ENCODE data around the gene GSN. TPM values are rescaled to one million over a fixed set of nuclear protein-coding genes. Genes with fewer than 3 reads are reported as not detected.

The GSN gene
- total and polyA plus RNA-seq, 9 of the 15 experiments (the other 6 are each of a cell fraction or from before 2014, with no cell fraction given), result 0.39 to 16.6 (median 8.2) TPM

DNA sequence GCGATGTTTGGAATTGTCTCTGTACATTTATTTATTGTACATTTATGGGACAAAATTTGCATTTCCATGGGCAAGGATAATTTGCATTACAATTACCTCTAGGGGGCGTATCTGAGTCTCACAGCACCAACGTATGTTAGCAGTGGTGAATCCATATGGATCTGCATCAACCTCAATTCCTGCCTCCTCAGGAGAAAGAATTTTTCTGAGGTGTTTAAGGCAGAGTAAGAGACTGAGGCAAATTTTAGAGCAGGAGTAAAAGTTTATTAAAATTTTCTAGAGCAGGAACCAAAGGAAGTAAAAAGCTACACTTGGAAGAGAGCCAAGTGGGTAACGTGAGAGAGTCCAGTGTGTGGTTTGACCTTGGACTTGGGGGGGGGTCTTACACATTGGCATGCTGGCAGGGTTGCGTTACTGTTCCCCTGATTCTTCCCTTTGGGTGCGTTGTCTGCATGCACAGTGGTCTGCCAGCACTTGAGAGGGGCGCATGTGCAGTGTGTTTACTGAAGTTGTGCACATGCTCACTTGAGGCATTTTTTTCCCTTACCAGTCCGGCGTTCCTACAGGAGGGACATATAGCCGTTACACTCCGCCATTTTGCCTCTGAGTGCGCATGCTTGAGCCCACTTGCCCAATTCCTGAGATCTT is 45.3 kb upstream of the GSN start (continued):
- TF ChIP-seq, protein P1, sequence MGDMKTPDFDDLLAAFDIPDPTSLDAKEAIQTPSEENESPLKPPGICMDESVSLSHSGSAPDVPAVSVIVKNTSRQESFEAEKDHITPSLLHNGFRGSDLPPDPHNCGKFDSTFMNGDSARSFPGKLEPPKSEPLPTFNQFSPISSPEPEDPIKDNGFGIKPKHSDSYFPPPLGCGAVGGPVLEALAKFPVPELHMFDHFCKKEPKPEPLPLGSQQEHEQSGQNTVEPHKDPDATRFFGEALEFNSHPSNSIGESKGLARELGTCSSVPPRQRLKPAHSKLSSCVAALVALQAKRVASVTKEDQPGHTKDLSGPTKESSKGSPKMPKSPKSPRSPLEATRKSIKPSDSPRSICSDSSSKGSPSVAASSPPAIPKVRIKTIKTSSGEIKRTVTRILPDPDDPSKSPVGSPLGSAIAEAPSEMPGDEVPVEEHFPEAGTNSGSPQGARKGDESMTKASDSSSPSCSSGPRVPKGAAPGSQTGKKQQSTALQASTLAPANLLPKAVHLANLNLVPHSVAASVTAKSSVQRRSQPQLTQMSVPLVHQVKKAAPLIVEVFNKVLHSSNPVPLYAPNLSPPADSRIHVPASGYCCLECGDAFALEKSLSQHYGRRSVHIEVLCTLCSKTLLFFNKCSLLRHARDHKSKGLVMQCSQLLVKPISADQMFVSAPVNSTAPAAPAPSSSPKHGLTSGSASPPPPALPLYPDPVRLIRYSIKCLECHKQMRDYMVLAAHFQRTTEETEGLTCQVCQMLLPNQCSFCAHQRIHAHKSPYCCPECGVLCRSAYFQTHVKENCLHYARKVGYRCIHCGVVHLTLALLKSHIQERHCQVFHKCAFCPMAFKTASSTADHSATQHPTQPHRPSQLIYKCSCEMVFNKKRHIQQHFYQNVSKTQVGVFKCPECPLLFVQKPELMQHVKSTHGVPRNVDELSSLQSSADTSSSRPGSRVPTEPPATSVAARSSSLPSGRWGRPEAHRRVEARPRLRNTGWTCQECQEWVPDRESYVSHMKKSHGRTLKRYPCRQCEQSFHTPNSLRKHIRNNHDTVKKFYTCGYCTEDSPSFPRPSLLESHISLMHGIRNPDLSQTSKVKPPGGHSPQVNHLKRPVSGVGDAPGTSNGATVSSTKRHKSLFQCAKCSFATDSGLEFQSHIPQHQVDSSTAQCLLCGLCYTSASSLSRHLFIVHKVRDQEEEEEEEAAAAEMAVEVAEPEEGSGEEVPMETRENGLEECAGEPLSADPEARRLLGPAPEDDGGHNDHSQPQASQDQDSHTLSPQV (IDR thresholded peaks at IDR 0.05), result peak; percentile 89
- peak; percentile 25; the same call in 1 of the 2 replicates for TF ChIP-seq SMAD4 (CRISPR knock-in tag; conservative IDR thresholded peaks at IDR 0.05)
- TF ChIP-seq, protein P2, sequence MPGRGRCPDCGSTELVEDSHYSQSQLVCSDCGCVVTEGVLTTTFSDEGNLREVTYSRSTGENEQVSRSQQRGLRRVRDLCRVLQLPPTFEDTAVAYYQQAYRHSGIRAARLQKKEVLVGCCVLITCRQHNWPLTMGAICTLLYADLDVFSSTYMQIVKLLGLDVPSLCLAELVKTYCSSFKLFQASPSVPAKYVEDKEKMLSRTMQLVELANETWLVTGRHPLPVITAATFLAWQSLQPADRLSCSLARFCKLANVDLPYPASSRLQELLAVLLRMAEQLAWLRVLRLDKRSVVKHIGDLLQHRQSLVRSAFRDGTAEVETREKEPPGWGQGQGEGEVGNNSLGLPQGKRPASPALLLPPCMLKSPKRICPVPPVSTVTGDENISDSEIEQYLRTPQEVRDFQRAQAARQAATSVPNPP (IDR thresholded peaks at IDR 0.05; ENCODE audit: borderline replicate concordance, insufficient read depth, insufficient read length), result no peak
- TF ChIP-seq, protein P3, sequence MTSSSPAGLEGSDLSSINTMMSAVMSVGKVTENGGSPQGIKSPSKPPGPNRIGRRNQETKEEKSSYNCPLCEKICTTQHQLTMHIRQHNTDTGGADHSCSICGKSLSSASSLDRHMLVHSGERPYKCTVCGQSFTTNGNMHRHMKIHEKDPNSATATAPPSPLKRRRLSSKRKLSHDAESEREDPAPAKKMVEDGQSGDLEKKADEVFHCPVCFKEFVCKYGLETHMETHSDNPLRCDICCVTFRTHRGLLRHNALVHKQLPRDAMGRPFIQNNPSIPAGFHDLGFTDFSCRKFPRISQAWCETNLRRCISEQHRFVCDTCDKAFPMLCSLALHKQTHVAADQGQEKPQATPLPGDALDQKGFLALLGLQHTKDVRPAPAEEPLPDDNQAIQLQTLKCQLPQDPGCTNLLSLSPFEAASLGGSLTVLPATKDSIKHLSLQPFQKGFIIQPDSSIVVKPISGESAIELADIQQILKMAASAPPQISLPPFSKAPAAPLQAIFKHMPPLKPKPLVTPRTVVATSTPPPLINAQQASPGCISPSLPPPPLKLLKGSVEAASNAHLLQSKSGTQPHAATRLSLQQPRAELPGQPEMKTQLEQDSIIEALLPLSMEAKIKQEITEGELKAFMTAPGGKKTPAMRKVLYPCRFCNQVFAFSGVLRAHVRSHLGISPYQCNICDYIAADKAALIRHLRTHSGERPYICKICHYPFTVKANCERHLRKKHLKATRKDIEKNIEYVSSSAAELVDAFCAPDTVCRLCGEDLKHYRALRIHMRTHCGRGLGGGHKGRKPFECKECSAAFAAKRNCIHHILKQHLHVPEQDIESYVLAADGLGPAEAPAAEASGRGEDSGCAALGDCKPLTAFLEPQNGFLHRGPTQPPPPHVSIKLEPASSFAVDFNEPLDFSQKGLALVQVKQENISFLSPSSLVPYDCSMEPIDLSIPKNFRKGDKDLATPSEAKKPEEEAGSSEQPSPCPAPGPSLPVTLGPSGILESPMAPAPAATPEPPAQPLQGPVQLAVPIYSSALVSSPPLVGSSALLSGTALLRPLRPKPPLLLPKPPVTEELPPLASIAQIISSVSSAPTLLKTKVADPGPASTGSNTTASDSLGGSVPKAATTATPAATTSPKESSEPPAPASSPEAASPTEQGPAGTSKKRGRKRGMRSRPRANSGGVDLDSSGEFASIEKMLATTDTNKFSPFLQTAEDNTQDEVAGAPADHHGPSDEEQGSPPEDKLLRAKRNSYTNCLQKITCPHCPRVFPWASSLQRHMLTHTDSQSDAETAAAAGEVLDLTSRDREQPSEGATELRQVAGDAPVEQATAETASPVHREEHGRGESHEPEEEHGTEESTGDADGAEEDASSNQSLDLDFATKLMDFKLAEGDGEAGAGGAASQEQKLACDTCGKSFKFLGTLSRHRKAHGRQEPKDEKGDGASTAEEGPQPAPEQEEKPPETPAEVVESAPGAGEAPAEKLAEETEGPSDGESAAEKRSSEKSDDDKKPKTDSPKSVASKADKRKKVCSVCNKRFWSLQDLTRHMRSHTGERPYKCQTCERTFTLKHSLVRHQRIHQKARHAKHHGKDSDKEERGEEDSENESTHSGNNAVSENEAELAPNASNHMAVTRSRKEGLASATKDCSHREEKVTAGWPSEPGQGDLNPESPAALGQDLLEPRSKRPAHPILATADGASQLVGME (CRISPR knock-in tag; IDR thresholded peaks at IDR 0.05), result no peak
- no peak for TF ChIP-seq ZEB2 (IDR thresholded peaks at IDR 0.05)
- no peak for TF ChIP-seq PHB (CRISPR knock-in tag; IDR thresholded peaks at IDR 0.05)
- no peak for TF ChIP-seq U2AF2 (optimal IDR thresholded peaks at IDR 0.05; ENCODE audit: low read depth, low read length)
- no peak for TF ChIP-seq IRF2 (CRISPR knock-in tag; IDR thresholded peaks at IDR 0.05)
- TF ChIP-seq ZNF766 (CRISPR knock-in tag; conservative IDR thresholded peaks at IDR 0.05), result no peak
- TF ChIP-seq KDM1A (IDR thresholded peaks at IDR 0.05), result no peak
- TF ChIP-seq, protein P4, sequence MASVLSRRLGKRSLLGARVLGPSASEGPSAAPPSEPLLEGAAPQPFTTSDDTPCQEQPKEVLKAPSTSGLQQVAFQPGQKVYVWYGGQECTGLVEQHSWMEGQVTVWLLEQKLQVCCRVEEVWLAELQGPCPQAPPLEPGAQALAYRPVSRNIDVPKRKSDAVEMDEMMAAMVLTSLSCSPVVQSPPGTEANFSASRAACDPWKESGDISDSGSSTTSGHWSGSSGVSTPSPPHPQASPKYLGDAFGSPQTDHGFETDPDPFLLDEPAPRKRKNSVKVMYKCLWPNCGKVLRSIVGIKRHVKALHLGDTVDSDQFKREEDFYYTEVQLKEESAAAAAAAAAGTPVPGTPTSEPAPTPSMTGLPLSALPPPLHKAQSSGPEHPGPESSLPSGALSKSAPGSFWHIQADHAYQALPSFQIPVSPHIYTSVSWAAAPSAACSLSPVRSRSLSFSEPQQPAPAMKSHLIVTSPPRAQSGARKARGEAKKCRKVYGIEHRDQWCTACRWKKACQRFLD (CRISPR knock-in tag; IDR thresholded peaks at IDR 0.05), result no peak
- TF ChIP-seq, protein P5, sequence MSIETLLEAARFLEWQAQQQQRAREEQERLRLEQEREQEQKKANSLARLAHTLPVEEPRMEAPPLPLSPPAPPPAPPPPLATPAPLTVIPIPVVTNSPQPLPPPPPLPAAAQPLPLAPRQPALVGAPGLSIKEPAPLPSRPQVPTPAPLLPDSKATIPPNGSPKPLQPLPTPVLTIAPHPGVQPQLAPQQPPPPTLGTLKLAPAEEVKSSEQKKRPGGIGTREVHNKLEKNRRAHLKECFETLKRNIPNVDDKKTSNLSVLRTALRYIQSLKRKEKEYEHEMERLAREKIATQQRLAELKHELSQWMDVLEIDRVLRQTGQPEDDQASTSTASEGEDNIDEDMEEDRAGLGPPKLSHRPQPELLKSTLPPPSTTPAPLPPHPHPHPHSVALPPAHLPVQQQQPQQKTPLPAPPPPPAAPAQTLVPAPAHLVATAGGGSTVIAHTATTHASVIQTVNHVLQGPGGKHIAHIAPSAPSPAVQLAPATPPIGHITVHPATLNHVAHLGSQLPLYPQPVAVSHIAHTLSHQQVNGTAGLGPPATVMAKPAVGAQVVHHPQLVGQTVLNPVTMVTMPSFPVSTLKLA (conservative IDR thresholded peaks at IDR 0.05), result peak; percentile 35 to 57; a peak in 2 of 4 replicates
- no peak for TF ChIP-seq SMAD1 (IDR thresholded peaks at IDR 0.05; ENCODE audit: low read depth, low read length, partially characterized antibody)

Measured in K562 (cell line).